Subcutaneous adipose tissue (tissue), 4 donors: ENCODE measurements around the gene HTRA1. TPM values are rescaled to one million over a fixed set of nuclear protein-coding genes. Genes with fewer than 3 reads are reported as not detected.

Source experiments
- CTCF ChIP-seq: fragments of 450-650 bp; IDR thresholded peaks from one replicate; pipeline ENCODE4 v1.5.1; 2016; ENCODE audit warnings: low read depth, mild to moderate bottlenecking, control low read depth, antibody characterized with exemption, moderate library complexity
- small RNA-seq: library from RNA; depleted of rRNA; stranded (forward); fragments of <200 nt; gene quantifications from one replicate; pipeline ENCODE3, GENCODE V24; 2016
- total RNA-seq, 4 donors: library from RNA; depleted of rRNA; stranded (reverse); fragments of >200 nt; gene quantifications; one replicate each; pipeline ENCODE4 v1.1.0, GENCODE V29; 2016

Gene HTRA1
- total RNA-seq, 4 donors from 2014 or later, result 135 to 402 (median 304) TPM

DNA sequence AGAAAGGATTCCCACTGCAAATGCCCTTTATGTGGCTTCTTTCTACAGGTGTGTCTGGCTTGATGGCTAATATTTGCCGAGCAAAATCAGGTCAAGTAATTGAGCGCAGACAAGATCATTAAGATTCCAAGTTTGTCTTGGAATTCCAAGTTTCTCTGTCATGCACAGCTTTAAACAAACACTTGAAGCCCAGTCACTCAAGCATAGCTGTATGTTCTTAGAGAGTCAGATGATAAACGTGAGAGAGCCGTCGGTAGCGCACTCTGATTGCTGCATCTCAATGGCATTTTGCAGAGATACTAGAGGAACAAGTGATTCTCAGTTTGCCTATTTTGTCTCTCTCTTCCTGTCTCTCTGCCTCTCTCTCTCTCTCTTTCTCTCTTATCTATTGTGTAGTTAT lies 99.9 kb downstream of the HTRA1 start:
- TF ChIP-seq CTCF, result no peak

DNA sequence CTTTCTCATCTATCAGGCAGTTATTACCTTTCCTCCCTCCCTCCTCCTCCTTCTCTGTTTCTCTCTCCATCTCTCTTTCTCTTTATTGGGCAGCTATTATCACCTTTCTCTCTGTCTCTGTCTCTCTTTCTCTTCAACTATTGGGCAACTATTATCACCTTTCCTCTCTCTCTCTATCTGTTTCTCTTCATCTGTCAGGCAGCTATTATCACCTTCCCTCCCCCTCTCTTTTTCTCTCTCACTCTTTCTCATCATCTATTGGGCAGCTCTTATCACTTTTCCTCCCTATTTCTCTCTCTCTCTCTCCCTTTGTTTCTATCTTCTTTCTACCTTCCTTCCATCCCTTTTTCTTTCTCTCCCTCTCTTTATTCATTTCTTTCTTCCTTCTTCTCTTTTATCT lies 100.4 kb downstream of the HTRA1 start:
- TF ChIP-seq CTCF, result no peak

Small RNA genes within 50 kb of the gene (small RNA-seq; reads per million reads assigned to genes)
- not detected for gene MIR3941

Other genes with a start within 250 kb of the HTRA1 start
- gene BTBD16, start 190.3 kb upstream of the HTRA1 start, total RNA-seq, result not detected
- gene PLEKHA1, start 86.8 kb upstream of the HTRA1 start, total RNA-seq, result 10 to 100 TPM; 22.6 to 35.4 (median 32.7) TPM
- not detected for gene ARMS2, start 6.9 kb upstream of the HTRA1 start, total RNA-seq
- under 1 TPM in 1 of 4 donors, not detected in 3; 0.33 TPM for gene DMBT1, start 99.2 kb downstream of the HTRA1 start, total RNA-seq
- not detected for gene C10orf120, start 238.3 kb downstream of the HTRA1 start, total RNA-seq